OCI-LY3 (cell line): ENCODE data around the gene RGPD3.
"Not testable (repeated sequence)": the region's sequence is repeated elsewhere in the genome, so short reads cannot be mapped to it uniquely, and the experiment has no call there.

Experiments
- CTCF ChIP-seq: fragments of 200-600, 300-600 bp; sonication (generic); IDR thresholded peaks from 2 replicates; pipeline ENCODE4 v1.5.1; 2014; ENCODE audit warnings: antibody characterized with exemption, low read length, low read depth
- EZH2phosphoT487 ChIP-seq: fragments of 200-600 bp; shearing (Covaris generic); IDR thresholded peaks from 2 replicates; pipeline ENCODE4 v1.6.1; 2018; ENCODE audit warnings: antibody characterized with exemption, mixed run types, low read depth

- not testable (repeated sequence) for TF ChIP-seq CTCF, EZH2phosphoT487
Measured at GRCh38 chr2:106390680-106391079, 77.5 kb downstream of the RGPD3 start.
